IMR-90 (cell line): ENCODE results near the gene CYP26B1. TPM values are rescaled to one million over a fixed set of nuclear protein-coding genes. Genes with fewer than 3 reads are reported as not detected.
A peak's percentile ranks its signal among the peaks of the same experiment; 100 is the strongest.

Source experiments
- ATAC-seq: fragments of 200-7000 bp; cut with Tn5 transposase; 2 replicates; pipeline ENCODE4 v1.9.1; 2020; ENCODE audit warnings: low read depth, mild to moderate bottlenecking, moderate library complexity
- BruUV-seq: library from RNA; stranded (reverse); fragments of 400-500 nt; replicated peaks from 2 replicates; lab custom pipeline; 2021; lab: Mats Ljungman, UMichigan
- CTCF ChIA-PET: fragments of 300-600 bp; formaldehyde crosslinking; extraction: SDS; loops from one replicate; lab custom pipeline; 2021; ENCODE audit warnings: antibody characterized with exemption; lab: Yijun Ruan, JAX
- POLR2A ChIA-PET: fragments of 300-600 bp; sonication (Branson Sonifier 250); formaldehyde crosslinking; loops from one replicate; lab custom pipeline; 2022; ENCODE audit warnings: antibody characterized with exemption; ENCODE audit not compliant: unreplicated experiment; lab: Charles Lee
- DNase-seq: peaks from one replicate; pipeline ENCODE4 v3.0.0; 2013
- H2AFZ ChIP-seq: replicated peaks from 2 replicates; pipeline ENCODE3; 2013; ENCODE audit warnings: low read length, mild to moderate bottlenecking; ENCODE audit not compliant: poor library complexity
- H2AK5ac ChIP-seq: 2 replicates; pipeline ENCODE4 v1.6.1; 2013; ENCODE audit warnings: low read depth, low read length, inconsistent platforms
- H2AK9ac ChIP-seq: replicated peaks from 2 replicates; pipeline ENCODE3; 2013; ENCODE audit warnings: mild to moderate bottlenecking, low read depth, low read length, moderate library complexity; ENCODE audit not compliant: poor library complexity
- H2BK120ac ChIP-seq: 2 replicates; pipeline ENCODE4 v1.6.1; 2013; ENCODE audit warnings: low read depth, low read length, inconsistent platforms
- H2BK15ac ChIP-seq: 3 replicates; pipeline ENCODE4 v1.6.1; 2013; ENCODE audit warnings: low read depth, low read length, inconsistent platforms
- H2BK20ac ChIP-seq: 2 replicates; pipeline ENCODE4 v1.6.1; 2013; ENCODE audit warnings: low read depth, mild to moderate bottlenecking, inconsistent platforms, low read length, moderate library complexity
- H2BK5ac ChIP-seq: 2 replicates; pipeline ENCODE4 v1.6.1; 2013; ENCODE audit warnings: mild to moderate bottlenecking, low read depth, low read length, inconsistent platforms; ENCODE audit not compliant: poor library complexity, severe bottlenecking
- H3K14ac ChIP-seq: replicated peaks from 2 replicates; pipeline ENCODE4 v1.6.1; 2013; ENCODE audit warnings: low read depth, low read length, inconsistent platforms
- H3K18ac ChIP-seq: 2 replicates; pipeline ENCODE4 v1.6.1; 2013; ENCODE audit warnings: low read depth, low read length, control low read depth
- H3K23ac ChIP-seq: 2 replicates; pipeline ENCODE4 v1.6.1; 2013; ENCODE audit warnings: low read depth, low read length, inconsistent platforms
- H3K27ac ChIP-seq: 2 replicates; pipeline ENCODE4 v1.5.1; 2013; ENCODE audit warnings: mild to moderate bottlenecking, control low read depth, low read length; ENCODE audit not compliant: insufficient read depth
- H3K27me3 ChIP-seq: 2 replicates; pipeline ENCODE4 v1.6.1; 2013; ENCODE audit warnings: low read length; ENCODE audit not compliant: control insufficient read depth, insufficient read depth
- H3K36me3 ChIP-seq: 2 replicates; pipeline ENCODE4 v1.6.1; 2013; ENCODE audit warnings: low read length, mixed read lengths; ENCODE audit not compliant: control insufficient read depth, insufficient read depth
- H3K4ac ChIP-seq: 2 replicates; pipeline ENCODE4 v1.6.1; 2013; ENCODE audit warnings: low read depth, low read length, inconsistent platforms
- H3K4me1 ChIP-seq: 2 replicates; pipeline ENCODE4 v1.6.1; 2013; ENCODE audit warnings: low read length, mixed read lengths; ENCODE audit not compliant: control insufficient read depth, insufficient read depth
- H3K4me2 ChIP-seq: 2 replicates; pipeline ENCODE4 v1.6.1; 2013; ENCODE audit warnings: low read depth, mild to moderate bottlenecking, control low read depth, low read length, moderate library complexity
- H3K4me3 ChIP-seq: 2 replicates; pipeline ENCODE4 v1.5.1; 2013; ENCODE audit warnings: low read depth, mild to moderate bottlenecking, control low read depth, low read length, moderate library complexity; ENCODE audit not compliant: insufficient read depth
- H3K56ac ChIP-seq: 2 replicates; pipeline ENCODE4 v1.6.1; 2013; ENCODE audit warnings: low read length, inconsistent platforms; ENCODE audit not compliant: insufficient read depth; ENCODE audit errors: extremely low read depth
- H3K79me1 ChIP-seq, 2 experiments: 2 replicates each; pipeline ENCODE4 v1.6.1; 2013; ENCODE audit warnings: low read length in 2 of 2, inconsistent platforms in 1 of 2, low read depth in 1 of 2
- H3K9ac ChIP-seq: 2 replicates; pipeline ENCODE4 v1.6.1; 2013; ENCODE audit warnings: low read depth, low read length, control low read depth
- H3K9me1 ChIP-seq: 2 replicates; pipeline ENCODE4 v1.6.1; 2013; ENCODE audit warnings: low read length, inconsistent platforms; ENCODE audit not compliant: insufficient read depth
- H3K9me3 ChIP-seq: 2 replicates; pipeline ENCODE4 v1.6.1; 2013; ENCODE audit warnings: low read length; ENCODE audit not compliant: control insufficient read depth, insufficient read depth
- H4K20me1 ChIP-seq: 2 replicates; pipeline ENCODE4 v1.6.1; 2013; ENCODE audit warnings: low read length, inconsistent platforms; ENCODE audit not compliant: insufficient read depth
- H4K5ac ChIP-seq: 2 replicates; pipeline ENCODE4 v1.6.1; 2013; ENCODE audit warnings: mild to moderate bottlenecking, low read depth, low read length, control low read depth
- H4K8ac ChIP-seq, 2 experiments: 2 replicates each; pipeline ENCODE4 v1.6.1; 2013; ENCODE audit warnings: low read depth in 2 of 2, low read length in 2 of 2, control low read depth in 1 of 2, inconsistent platforms in 1 of 2
- H4K91ac ChIP-seq: 2 replicates; pipeline ENCODE4 v1.6.1; 2013; ENCODE audit warnings: low read depth, low read length, inconsistent platforms; ENCODE audit not compliant: insufficient read depth
- MAZ ChIP-seq: IDR thresholded peaks from 2 replicates; pipeline ENCODE4 v1.6.1; 2012; ENCODE audit warnings: low read depth, mild to moderate bottlenecking, low read length, improper control_type of control experiment, moderate library complexity, borderline replicate concordance
- POLR2A ChIP-seq: IDR thresholded peaks from 2 replicates; pipeline ENCODE4 v1.6.1; 2012; ENCODE audit warnings: mild to moderate bottlenecking, low read depth, low read length
- RAD21 ChIP-seq: IDR thresholded peaks from 2 replicates; pipeline ENCODE4 v1.6.1; 2012; ENCODE audit warnings: low read length, improper control_type of control experiment
- RCOR1 ChIP-seq: IDR thresholded peaks from 2 replicates; pipeline ENCODE4 v1.6.1; 2012; ENCODE audit warnings: mild to moderate bottlenecking, low read length, improper control_type of control experiment; ENCODE audit not compliant: insufficient replicate concordance
- WGBS, 2 experiments: methylation state at CpG; one replicate each; pipeline versions ENCODE4 v1.1.5 to v1.1.7; 2013; ENCODE audit warnings: missing lambda C conversion rate in 2 of 2; ENCODE audit not compliant: insufficient read length in 1 of 2; ENCODE audit errors: extremely low coverage in 2 of 2; 5-methylcytosine and 5-hydroxymethylcytosine counted together
- dilution Hi-C: fragments of 300-500 bp; cut with HindIII; formaldehyde crosslinking; loops from one replicate; pipeline ENCODE4 v1.14.3; 2018; ENCODE audit warnings: low sequenced_read_pairs; ENCODE audit not compliant: unreplicated experiment
- in situ Hi-C: fragments of 300-500 bp; cut with MboI; formaldehyde crosslinking; loops from 3 replicates; pipeline ENCODE4 v1.14.3; 2019; ENCODE audit warnings: low sequenced_read_pairs, inconsistent platforms, mixed read lengths
- intact Hi-C: fragments of 100-400 bp; cut with micrococcal nuclease; formaldehyde crosslinking; loops from 2 replicates; pipeline ENCODE4 v1.10.0; 2022
- polyA plus RNA-seq, 3 experiments: library from polyadenylated mRNA; depleted of rRNA; stranded (reverse); fragments of >200 nt; gene quantifications; 2 replicates each; pipeline ENCODE4 v1.2.3, GENCODE V29; 2012; ENCODE audit warnings: low replicate concordance in 1 of 3
- total RNA-seq: library from RNA; depleted of rRNA; stranded (reverse); fragments of >200 nt; gene quantifications from 2 replicates; pipeline ENCODE4 v1.2.3, GENCODE V29; 2012
- TF ChIP-seq, protein P1 (sequence below): conservative IDR thresholded peaks from 2 replicates; pipeline ENCODE4 v1.5.1; 2012; ENCODE audit warnings: mild to moderate bottlenecking, low read depth, low read length, improper control_type of control experiment

CYP26B1 gene
- total and polyA plus RNA-seq, 2 of the 4 experiments (the other 2 are of a cell fraction) = 0.02 TPM; not detected in 1

DNA sequence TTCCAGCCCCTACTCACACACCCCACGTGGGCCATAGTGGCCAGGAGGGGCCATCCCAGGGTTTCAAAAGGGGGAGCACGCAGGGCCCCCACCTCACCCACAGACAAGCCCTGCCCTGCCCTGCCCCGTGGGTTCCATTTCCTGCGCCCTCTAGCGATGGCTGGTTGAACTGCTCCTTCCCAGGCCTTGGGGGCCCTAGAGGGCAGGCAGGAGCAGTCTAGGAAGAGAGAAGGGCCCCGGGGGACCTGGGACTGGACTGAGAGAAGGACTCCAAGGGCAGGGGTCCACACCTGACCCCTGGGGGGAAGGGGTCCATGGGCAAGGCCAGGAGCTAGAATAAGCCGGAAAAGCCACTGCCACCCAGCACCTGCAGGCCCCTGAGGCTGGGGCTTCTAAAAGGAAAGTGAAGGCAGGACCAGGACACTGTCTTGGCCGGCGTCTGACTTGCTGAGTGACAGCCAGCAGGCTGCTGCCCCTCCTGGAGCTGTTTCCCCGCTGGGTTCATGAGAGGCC is 10.1 kb downstream of the CYP26B1 start (continued):
- peak; percentile 57 for TF ChIP-seq RAD21
- TF ChIP-seq, protein P1, sequence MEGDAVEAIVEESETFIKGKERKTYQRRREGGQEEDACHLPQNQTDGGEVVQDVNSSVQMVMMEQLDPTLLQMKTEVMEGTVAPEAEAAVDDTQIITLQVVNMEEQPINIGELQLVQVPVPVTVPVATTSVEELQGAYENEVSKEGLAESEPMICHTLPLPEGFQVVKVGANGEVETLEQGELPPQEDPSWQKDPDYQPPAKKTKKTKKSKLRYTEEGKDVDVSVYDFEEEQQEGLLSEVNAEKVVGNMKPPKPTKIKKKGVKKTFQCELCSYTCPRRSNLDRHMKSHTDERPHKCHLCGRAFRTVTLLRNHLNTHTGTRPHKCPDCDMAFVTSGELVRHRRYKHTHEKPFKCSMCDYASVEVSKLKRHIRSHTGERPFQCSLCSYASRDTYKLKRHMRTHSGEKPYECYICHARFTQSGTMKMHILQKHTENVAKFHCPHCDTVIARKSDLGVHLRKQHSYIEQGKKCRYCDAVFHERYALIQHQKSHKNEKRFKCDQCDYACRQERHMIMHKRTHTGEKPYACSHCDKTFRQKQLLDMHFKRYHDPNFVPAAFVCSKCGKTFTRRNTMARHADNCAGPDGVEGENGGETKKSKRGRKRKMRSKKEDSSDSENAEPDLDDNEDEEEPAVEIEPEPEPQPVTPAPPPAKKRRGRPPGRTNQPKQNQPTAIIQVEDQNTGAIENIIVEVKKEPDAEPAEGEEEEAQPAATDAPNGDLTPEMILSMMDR = peak; percentile 86

DNA sequence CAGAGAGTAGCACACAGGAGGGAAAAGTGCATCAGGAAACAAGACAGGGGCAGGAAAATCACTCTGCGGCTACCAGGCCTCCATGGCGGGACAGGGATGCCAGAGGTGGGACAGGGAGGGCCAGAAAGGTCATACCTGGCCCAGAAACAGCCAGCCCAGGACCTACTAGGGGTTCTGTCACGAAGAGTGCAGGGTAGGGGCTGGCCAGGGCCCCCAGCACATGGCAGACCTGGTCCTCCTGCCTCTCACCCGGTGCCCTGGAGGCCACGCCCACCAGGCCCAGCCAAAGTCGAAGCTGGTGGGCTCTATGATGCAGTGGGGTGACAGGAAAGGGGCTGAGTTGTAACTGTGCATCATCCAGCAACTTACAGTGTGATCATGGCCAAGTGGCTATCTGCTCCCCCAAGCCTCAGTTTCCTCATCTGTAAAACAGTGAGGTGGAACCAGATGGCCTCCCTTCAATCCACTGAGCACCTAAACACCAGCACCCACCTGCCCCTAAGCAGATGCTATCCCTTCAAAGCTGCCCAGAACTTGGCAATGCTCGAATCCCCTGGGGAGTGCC is 10.6 kb downstream of the CYP26B1 start:
- DNase-seq = no peak
- BruUV-seq = no TSS peak

More for the DNA sequence above, 10.6 kb downstream of the CYP26B1 start:
- CTCF ChIA-PET = interaction anchor here (0.8 kb wide), 1 partner anchor 13 kb away, joined by 3 read pairs; no protein-coding TSS in a partner anchor
- TF ChIP-seq MAZ = no peak
- no peak for TF ChIP-seq POLR2A
- no peak for TF ChIP-seq RAD21
- TF ChIP-seq RCOR1 = no peak
- Histone ChIP-seq H2BK20ac (no peak overlapping the region), H2BK15ac (no peak overlapping the region), H3K23ac (no peak overlapping the region), H3K9ac (no peak overlapping the region), H3K4ac (no peak overlapping the region), H4K5ac (no peak overlapping the region), H4K8ac (no peak overlapping the region), H3K36me3 (no peaks in the 10 kb centered on the region), H3K56ac (no peak overlapping the region), H3K18ac (no peak overlapping the region), H2BK120ac (no peak overlapping the region), H3K4me1 (no peaks in the 10 kb centered on the region), H2AK9ac (peak overlapping the region; percentile 60), H3K79me1 (no peaks in the 10 kb centered on the region), H3K4me2 (no peak overlapping the region), H3K4me3 (no peak overlapping the region), H3K9me1 (no peaks in the 10 kb centered on the region), H4K91ac (no peak overlapping the region), H3K27me3 (peaks cover 25% of the 10 kb centered on the region; the same call in 1 of the 2 replicates), H2AFZ (no peak overlapping the region), H2AK5ac (no peak overlapping the region), H2BK5ac (no peak overlapping the region), H3K14ac (no peak overlapping the region), H3K9me3 (no peaks in the 10 kb centered on the region), H4K20me1 (no peaks in the 10 kb centered on the region), H3K27ac (no peak overlapping the region)
- WGBS, 2 experiments = 50% methylated on average over 1 of the region's 7 CpGs; no CpG with 5 or more reads in 1 of the 2 experiments
- in situ Hi-C loops = no loop called here
- intact Hi-C loops = loop anchor here (1.0 to 5.0 kb wide), 3 partner anchors 266 to 590 kb away; no protein-coding TSS in a partner anchor
- dilution Hi-C loops = no loop called here
- POLR2A ChIA-PET = no interaction called here
- no peak for ATAC-seq
